ENCODE measurements around the gene SMARCA4.

Gene SMARCA4

DNA sequence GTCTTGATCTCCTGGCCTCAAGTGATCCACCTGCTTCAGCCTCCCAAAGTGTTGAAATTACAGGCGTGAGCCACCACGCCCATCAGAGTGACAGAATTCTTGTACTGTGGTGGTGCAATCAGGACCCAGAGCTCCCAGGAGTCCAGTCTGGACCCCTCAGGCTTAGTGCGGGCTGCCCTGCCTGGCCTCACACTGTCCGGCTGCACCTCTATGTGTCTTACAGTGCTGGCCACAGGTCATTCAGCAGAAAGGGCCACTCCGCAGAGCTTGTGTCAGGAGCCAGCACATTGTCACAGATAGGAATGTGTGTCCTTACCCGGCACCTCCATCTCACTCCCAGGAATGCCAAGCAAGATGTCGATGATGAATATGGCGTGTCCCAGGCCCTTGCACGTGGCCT lies 49.2 kb downstream of the SMARCA4 start:
- DNase-seq (ENCODE audit: low read depth in 2 of 2): no peak

DNA sequence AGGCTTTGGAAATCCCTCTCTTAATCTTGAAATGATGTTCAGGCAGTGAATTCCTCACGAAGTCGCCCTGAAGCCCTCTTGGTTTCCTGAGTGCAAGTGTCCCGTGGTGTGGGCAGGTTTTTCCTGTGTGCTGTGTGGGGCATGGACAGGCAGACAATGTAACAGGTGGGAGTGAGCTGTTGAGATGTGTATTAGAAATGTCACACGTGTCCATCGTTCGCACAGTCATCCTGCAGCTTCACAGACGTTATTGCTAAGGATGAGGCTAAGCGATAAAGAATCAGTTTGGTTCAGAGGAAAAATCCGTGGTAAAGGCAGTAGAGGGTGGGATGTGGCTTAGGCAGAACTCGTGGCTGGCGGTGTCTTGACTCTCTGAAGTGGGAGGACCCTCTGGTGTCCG lies 51.7 kb downstream of the SMARCA4 start:
- DNase-seq (ENCODE audit: low read depth in 2 of 2): no peak

- DNase-seq (ENCODE audit: low read depth in 2 of 2): no peak
Observed at GRCh38 chr19:11013771-11014170, 52.9 kb downstream of the SMARCA4 start.

DNA sequence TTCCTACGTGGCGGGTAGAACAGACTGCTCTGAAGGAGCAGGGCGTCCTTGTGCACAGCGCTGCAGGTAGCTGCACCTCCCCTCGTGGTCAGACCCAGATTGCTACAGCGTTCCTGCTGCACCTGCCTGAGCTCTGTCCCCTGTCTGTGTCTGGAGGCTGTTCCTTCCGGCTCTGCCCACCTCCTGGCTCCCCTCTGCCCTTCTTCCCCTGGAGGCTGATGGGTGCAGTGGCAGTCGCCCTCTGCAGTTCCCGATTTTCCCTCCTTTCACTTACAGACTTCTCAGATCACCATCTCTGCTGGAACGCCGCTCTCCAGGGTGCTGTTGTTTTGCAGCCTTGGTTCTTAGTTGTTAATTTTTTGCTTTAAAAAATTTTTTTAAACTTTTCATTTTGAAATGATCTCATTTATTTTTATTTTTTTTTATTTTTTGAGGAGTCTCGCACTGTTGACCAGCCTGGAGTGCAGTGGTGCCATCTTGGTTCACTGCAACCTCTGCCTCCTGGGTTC lies 53.6 kb downstream of the SMARCA4 start:
- no peak for DNase-seq (ENCODE audit: low read depth in 2 of 2)

- no peak for DNase-seq (ENCODE audit: low read depth in 2 of 2)
Observed at GRCh38 chr19:11016631-11017030, 55.8 kb downstream of the SMARCA4 start.

GRCh38 chr19:11017275-11018035 lies 56.6 kb downstream of the SMARCA4 start:
- DNase-seq (ENCODE audit: low read depth in 2 of 2): no peak

DNA sequence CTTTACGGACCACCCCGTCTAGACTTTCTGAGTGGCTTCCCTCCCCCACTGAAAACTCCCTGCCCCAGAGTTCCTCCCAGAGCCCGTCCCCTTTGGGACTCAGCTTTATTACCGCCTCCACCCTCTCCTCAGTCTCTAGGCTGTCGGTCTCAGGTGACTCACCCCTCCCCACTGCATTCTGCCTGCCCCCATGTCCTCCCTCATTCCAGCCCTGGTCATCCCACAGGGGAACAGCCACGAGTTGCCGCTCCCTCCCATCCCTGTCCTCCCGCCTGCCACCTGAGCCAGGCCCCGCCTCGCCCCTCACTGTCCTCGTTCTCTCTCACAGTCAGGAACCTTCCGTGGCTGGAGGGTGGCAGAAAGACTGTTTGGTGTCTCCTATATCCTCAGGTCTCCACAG lies 57.3 kb downstream of the SMARCA4 start:
- DNase-seq (ENCODE audit: low read depth in 2 of 2): no peak

- DNase-seq (ENCODE audit: low read depth in 2 of 2): no peak
Observed at GRCh38 chr19:11018763-11019162, 57.9 kb downstream of the SMARCA4 start.

DNA sequence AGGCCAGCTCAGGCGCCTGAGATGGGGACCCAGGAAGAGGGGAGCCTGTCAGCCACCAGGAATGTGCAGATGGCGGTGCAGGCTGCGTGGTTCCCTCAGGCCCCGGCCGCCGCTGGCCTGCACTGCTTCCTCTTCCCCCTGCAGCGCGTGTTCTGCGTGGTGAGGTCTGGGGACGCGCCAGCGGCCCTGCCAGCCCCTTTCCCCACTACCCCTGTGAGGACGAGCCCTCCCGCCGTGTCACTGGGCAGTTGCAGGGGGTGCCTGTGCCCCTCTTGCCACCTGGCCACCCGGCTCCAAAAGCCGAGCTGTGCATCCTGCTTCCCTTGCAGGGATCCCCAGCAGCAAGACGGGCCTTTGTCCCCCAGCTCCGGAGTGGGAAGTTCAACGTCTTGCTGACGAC lies 58.4 kb downstream of the SMARCA4 start:
- DNase-seq (ENCODE audit: low read depth in 2 of 2): no peak

- no peak for DNase-seq (ENCODE audit: low read depth in 2 of 2)
Observed at GRCh38 chr19:11019824-11020223, 59.0 kb downstream of the SMARCA4 start.

GRCh38 chr19:11020423-11020822 lies 59.6 kb downstream of the SMARCA4 start:
- DNase-seq (ENCODE audit: low read depth in 2 of 2): no peak

DNA sequence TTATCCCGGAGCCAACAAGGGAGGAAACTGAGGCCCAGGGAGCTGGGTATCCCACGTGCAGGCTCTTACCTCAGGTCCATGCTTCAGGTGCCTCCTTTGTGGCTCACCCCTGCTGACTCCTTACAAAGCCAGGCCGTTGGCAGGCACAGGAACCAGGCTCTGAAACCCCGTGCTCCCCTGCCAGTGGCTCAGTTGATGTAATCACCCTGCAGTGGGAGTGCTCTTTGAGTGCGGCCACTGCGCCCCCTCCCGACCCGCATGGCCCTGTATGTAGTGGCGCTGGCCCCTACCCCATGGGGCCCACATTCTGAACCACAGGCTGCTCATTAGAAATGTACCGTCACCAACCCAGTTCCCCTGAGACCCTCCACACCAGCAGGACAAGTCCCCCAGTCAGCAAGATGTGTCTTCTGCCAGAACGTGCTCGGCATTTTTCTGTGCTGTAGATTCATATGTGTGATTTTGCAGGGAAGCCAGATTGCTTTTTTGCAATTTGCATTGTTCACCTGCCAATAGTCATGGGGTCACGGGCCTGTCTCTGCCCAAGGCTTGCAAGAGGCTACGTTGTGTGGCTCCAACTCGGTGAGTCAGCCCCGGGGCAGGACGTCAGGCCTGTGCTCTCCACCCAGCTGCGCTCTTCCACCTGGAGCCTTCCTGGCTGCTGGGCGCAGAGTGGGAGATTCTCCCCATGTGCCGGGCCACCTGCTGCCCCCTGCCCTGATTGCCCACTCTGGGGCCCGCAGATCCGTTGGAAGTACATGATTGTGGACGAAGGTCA lies 60.3 kb downstream of the SMARCA4 start:
- no peak for DNase-seq (ENCODE audit: low read depth in 2 of 2)

- DNase-seq (ENCODE audit: low read depth in 2 of 2): no peak
Observed at GRCh38 chr19:11021760-11022144, 60.9 kb downstream of the SMARCA4 start.

DNA sequence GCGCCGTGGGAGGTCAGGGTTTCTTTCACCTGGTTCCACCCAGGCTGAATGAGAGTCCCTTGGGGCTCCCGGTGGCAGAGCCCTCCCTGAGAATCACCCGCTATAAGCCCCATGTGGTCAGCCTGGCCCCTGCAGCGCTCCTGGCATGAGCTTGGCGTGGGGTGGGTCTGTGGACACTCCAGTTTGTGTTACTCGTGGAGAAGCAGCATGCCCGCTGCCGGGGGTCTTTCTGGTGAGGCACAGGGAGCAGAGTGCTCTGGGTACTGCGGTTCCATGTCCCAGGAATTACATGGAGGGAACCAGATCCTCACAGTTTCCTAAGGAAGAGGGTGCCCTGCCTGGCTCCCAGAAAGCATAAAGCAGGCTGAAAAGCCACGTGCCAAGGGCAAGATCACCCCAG lies 62.2 kb downstream of the SMARCA4 start:
- DNase-seq (ENCODE audit: low read depth in 2 of 2): no peak

- no peak for DNase-seq (ENCODE audit: low read depth in 2 of 2)
Observed at GRCh38 chr19:11023710-11024109, 62.9 kb downstream of the SMARCA4 start.

GRCh38 chr19:11024259-11024658 lies 63.4 kb downstream of the SMARCA4 start:
- no peak for DNase-seq (ENCODE audit: low read depth in 2 of 2)

DNA sequence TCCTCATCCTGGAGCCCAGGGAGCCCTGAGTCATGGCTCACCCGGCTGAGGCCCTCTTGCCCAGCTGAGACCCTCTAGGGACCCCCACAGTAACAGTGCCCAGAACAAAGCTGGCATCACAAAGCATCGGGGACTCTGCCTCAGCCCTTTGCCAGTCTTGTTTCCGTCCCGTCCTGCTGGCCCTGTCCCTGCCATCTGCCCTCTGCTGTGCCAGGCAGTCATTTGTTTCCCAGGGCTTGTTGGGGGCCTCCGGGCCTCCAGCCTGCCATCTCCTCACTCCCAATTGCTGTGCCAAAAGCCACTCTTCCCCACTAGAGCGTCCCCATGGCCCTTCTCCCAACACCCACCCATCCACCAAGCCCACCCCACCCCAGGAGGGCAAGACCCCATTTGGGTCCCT lies 64.2 kb downstream of the SMARCA4 start:
- DNase-seq (ENCODE audit: low read depth in 2 of 2): no peak

GRCh38 chr19:11025445-11025844 lies 64.6 kb downstream of the SMARCA4 start:
- no peak for DNase-seq (ENCODE audit: low read depth in 2 of 2)

DNA sequence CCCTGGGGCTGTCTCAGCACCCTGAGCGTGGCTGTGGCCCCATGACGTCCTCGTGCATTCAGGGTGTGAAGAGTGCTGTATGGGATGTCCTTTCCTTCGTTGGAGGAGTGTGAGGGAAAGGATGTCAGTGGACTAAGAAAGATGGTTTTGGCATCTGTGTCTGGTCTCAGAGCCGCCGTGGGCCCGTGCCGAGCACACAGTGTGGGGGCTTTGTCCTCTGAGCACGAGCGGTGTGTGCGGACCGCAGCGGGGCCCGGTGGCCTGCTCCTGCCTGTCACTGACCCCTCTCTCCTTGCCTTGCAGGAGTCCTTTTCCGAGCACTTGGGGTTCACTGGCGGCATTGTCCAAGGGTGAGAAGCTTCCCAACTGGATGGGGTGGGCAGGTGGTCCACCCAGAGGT lies 65.2 kb downstream of the SMARCA4 start:
- no peak for DNase-seq (ENCODE audit: low read depth in 2 of 2)

- DNase-seq (ENCODE audit: low read depth in 2 of 2): no peak
Observed at GRCh38 chr19:11027381-11027780, 66.6 kb downstream of the SMARCA4 start.

DNA sequence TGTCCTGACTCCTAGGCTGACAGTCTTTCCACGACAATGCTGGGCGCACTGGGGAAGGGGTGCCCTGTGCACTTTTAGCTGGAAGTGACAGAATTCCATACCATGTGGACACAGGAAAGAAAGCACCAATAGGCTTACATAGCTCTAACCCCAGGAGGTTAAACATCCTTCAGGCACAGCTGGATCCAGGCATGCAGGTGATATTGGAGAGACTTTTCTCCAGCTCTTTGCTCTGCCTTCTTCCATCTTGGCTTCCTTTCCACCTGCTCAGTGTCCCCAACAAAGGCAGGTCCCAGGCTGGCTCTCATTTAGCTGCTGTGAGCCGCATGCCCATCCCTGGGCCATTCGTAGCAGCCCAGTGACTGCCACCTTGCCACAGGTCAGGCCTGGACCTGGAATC lies 67.3 kb downstream of the SMARCA4 start:
- DNase-seq (ENCODE audit: low read depth in 2 of 2): no peak

- DNase-seq (ENCODE audit: low read depth in 2 of 2): no peak
Observed at GRCh38 chr19:11031421-11032070, 70.7 kb downstream of the SMARCA4 start.

GRCh38 chr19:11033251-11033650 lies 72.4 kb downstream of the SMARCA4 start:
- no peak for DNase-seq (ENCODE audit: low read depth in 2 of 2)
